Lung (tissue), 12 donors: ENCODE data around the gene FAM78A. TPM values are rescaled to one million over a fixed set of nuclear protein-coding genes. Genes with fewer than 3 reads are reported as not detected.

Source experiments
- ATAC-seq: fragments of 200-7000 bp; cut with Tn5 transposase; one replicate; pipeline ENCODE4 v1.9.1; 2020; ENCODE audit warnings: moderate number of reproducible peaks; ENCODE audit not compliant: insufficient read depth, low FRiP score
- DNase-seq, 3 donors: peaks; one replicate each; pipeline ENCODE4 v3.0.0-alpha.2; 2013 to 2017
- H3K27ac ChIP-seq, 2 donors: one replicate each; pipeline ENCODE4 v1.5.1; 2013; ENCODE audit warnings: mild to moderate bottlenecking in 2 of 2, moderate library complexity in 2 of 2, control low read depth in 1 of 2, inconsistent platforms in 1 of 2, low read depth in 1 of 2, low read length in 1 of 2
- H3K27me3 ChIP-seq, 3 donors: one replicate each; pipeline ENCODE4 v1.5.1; 2013; ENCODE audit warnings: low read length in 2 of 3; ENCODE audit not compliant: control insufficient read depth in 3 of 3, insufficient read depth in 3 of 3
- H3K36me3 ChIP-seq, 4 donors: one replicate each; pipeline ENCODE4 v1.5.1; 2013; ENCODE audit warnings: low read length in 4 of 4, mild to moderate bottlenecking in 1 of 4, moderate library complexity in 1 of 4; ENCODE audit not compliant: control insufficient read depth in 4 of 4, insufficient read depth in 4 of 4
- H3K4me1 ChIP-seq, 5 donors: one replicate each; pipeline ENCODE4 v1.5.1; 2013; ENCODE audit warnings: low read length in 5 of 5, mild to moderate bottlenecking in 2 of 5, moderate library complexity in 1 of 5; ENCODE audit not compliant: control insufficient read depth in 5 of 5, insufficient read depth in 5 of 5
- H3K4me3 ChIP-seq: one replicate; pipeline ENCODE4 v1.5.1; 2013; ENCODE audit warnings: mild to moderate bottlenecking, control low read depth, moderate library complexity
- H3K9ac ChIP-seq, 2 donors: one replicate each; pipeline ENCODE4 v1.5.1; 2013; ENCODE audit warnings: low read length in 2 of 2, control low read depth in 1 of 2; ENCODE audit not compliant: insufficient read depth in 1 of 2
- H3K9me3 ChIP-seq, 4 donors: one replicate each; pipeline ENCODE4 v1.5.1; 2013; ENCODE audit warnings: low read length in 3 of 4, mild to moderate bottlenecking in 1 of 4, moderate library complexity in 1 of 4; ENCODE audit not compliant: control insufficient read depth in 4 of 4, insufficient read depth in 3 of 4
- CTCF ChIP-seq: IDR thresholded peaks from 2 replicates; pipeline ENCODE4 v1.5.1; 2012; ENCODE audit warnings: mild to moderate bottlenecking; ENCODE audit errors: control extremely low read depth, extremely low read depth
- WGBS, 2 donors: extraction: QIAGEN DNeasy Blood & Tissue Kit; methylation state at CpG; one replicate each; pipeline ENCODE4 v1.1.7; 2013; 5-methylcytosine and 5-hydroxymethylcytosine counted together
- polyA plus RNA-seq, 2 donors: library from polyadenylated mRNA; stranded (reverse); fragments of 200-250 nt; gene quantifications; one replicate each; pipeline ENCODE4 v1.2.1, GENCODE V29; 2013
- total RNA-seq, 2 donors: library from RNA; depleted of rRNA in 1 of 2; stranded (reverse); fragments of >200 nt in 1 of 2; gene quantifications; one replicate each; pipeline ENCODE4 v1.2.1, GENCODE V29; 2014 to 2021
- donor health status: control.
- donor health status: control.
- donor health status: Bipolar disorder and iron deficiency.
- donor health status: healthy.
- donor health status: DM: yes; HTN: yes; CAD: no.

FAM78A gene
- total and polyA plus RNA-seq, 4 donors, result 5.4 to 10.8 (median 7.8) TPM

- no peaks in the 10 kb centered on the region for H3K27me3 ChIP-seq
- no peak for DNase-seq
- no peak for ATAC-seq
- no peak for TF ChIP-seq CTCF
- no peak overlapping the region for H3K4me3 ChIP-seq
- H3K36me3 ChIP-seq, result no peaks in the 10 kb centered on the region
- H3K27ac ChIP-seq, result no peak overlapping the region
- WGBS, 2 donors, result 65 to 72% methylated on average over 22 of the region's 22 CpGs
- H3K9ac ChIP-seq, result no peak overlapping the region
- peaks cover 0 to 23% (median 10%) of the 10 kb centered on the region in 5 donors for H3K4me1 ChIP-seq
- peaks cover 0 to 3% (median 0%) of the 10 kb centered on the region in 4 donors for H3K9me3 ChIP-seq
Observed at GRCh38 chr9:131240047-131240921, 36.0 kb downstream of the FAM78A start.

- 68 to 84% methylated on average over 23 of the region's 23 CpGs for WGBS, 2 donors
- H3K9me3 ChIP-seq, result peaks cover 0 to 3% (median 0%) of the 10 kb centered on the region in 4 donors
- peaks cover 0 to 3% (median 0%) of the 10 kb centered on the region in 4 donors for H3K36me3 ChIP-seq
- H3K4me1 ChIP-seq, result peaks cover 0 to 23% (median 10%) of the 10 kb centered on the region in 5 donors
- H3K4me3 ChIP-seq, result no peak overlapping the region
- DNase-seq (no peak), ATAC-seq (no peak)
- no peak overlapping the region for H3K9ac ChIP-seq
- no peak overlapping the region for H3K27ac ChIP-seq
- no peak for TF ChIP-seq CTCF
- H3K27me3 ChIP-seq, result no peaks in the 10 kb centered on the region
Observed at GRCh38 chr9:131239161-131239975, 36.9 kb downstream of the FAM78A start.

DNA sequence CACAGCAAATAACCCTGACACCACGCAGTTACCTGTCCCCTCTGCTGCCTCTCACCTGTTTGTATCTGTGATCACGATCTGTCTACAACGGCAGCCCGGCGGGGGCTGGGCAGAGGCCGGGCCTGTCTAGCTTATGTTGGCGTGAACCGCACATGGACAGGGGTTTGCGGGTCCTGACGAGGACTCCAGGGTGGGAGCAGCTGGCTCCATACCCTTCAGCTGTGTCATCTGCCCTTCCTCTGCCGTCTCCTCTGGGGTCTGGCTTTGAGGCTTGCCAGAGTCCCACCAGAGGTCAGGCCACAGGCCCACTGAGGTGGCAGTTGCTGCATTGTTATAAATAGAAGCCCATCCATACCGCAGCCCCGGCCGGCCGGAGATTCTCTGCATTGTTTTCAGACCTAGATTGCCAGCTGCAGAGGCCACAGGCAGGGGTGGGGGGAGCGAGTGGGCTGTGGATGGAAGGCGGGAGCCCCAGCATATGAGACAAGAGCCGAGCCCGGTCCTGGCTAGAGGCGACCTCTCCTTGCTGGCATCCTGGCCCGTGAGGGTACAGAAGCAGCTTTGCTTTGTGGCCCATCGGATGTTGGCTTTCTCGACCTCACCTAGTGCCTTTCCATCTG is 37.8 kb downstream of the FAM78A start:
- Histone ChIP-seq H3K9ac (no peak overlapping the region), H3K4me3 (no peak overlapping the region), H3K9me3 (peaks cover 0 to 3% (median 0%) of the 10 kb centered on the region in 4 donors), H3K36me3 (peaks cover 0 to 10% (median 0%) of the 10 kb centered on the region in 4 donors), H3K4me1 (peaks cover 0 to 23% (median 10%) of the 10 kb centered on the region in 5 donors), H3K27ac (peak overlapping the region; percentile 78 to 82), H3K27me3 (no peaks in the 10 kb centered on the region)
- 18 to 37% methylated on average over 23 of the region's 23 CpGs for WGBS, 2 donors
- ATAC-seq (no peak), DNase-seq (peak; percentile 57 to 63 (median 59))
- TF ChIP-seq CTCF, result no peak
